Progenitor cell of endocrine pancreas (in vitro differentiated cells): ENCODE measurements around the gene LBR. TPM values are rescaled to one million over a fixed set of nuclear protein-coding genes. Genes with fewer than 3 reads are reported as not detected.

Source experiments
- DNase-seq: peaks from one replicate; pipeline ENCODE4 v3.0.0; 2021; ENCODE audit warnings: low spot score; ENCODE audit not compliant: unreplicated experiment
- H3K27ac Mint-ChIP-seq: 2 replicates; pipeline ENCODE4 v1.8.0; 2021; ENCODE audit warnings: mild to moderate bottlenecking, moderate library complexity, mixed read lengths
- H3K27me3 Mint-ChIP-seq: 2 replicates; pipeline ENCODE4 v1.8.0; 2021; ENCODE audit warnings: mixed read lengths
- H3K36me3 Mint-ChIP-seq: 2 replicates; pipeline ENCODE4 v1.8.0; 2022; ENCODE audit warnings: mixed read lengths; ENCODE audit not compliant: insufficient read depth
- H3K4me1 Mint-ChIP-seq: 2 replicates; pipeline ENCODE4 v1.8.0; 2021; ENCODE audit warnings: low read depth, mixed read lengths
- H3K4me3 Mint-ChIP-seq: 2 replicates; pipeline ENCODE4 v1.8.0; 2021; ENCODE audit warnings: low read depth, mild to moderate bottlenecking, moderate library complexity, mixed read lengths
- H3K9me3 Mint-ChIP-seq: 2 replicates; pipeline ENCODE4 v1.8.0; 2021; ENCODE audit warnings: low read depth, mixed read lengths
- CTCF ChIP-seq: fragments of 200-600 bp; sonication (generic); IDR thresholded peaks from one replicate; pipeline ENCODE4 v1.5.0; 2021; ENCODE audit warnings: antibody characterized with exemption, mild to moderate bottlenecking; ENCODE audit not compliant: unreplicated experiment
- total RNA-seq: library from RNA; stranded (reverse); gene quantifications from 2 replicates; pipeline ENCODE4 v1.2.1, GENCODE V29; 2021

LBR gene
- total RNA-seq, 1 donor from 2014 or later, result 116 TPM

GRCh38 chr1:225470211-225471108 is 42.6 kb upstream of the LBR start:
- Mint-ChIP-seq H3K9me3 (no peaks in the 10 kb centered on the region), H3K36me3 (no peaks in the 10 kb centered on the region), H3K4me1 (peaks cover 2% of the 10 kb centered on the region), H3K4me3 (no peak overlapping the region), H3K27ac (no peak overlapping the region), H3K27me3 (peaks cover 6% of the 10 kb centered on the region)
- no peak for TF ChIP-seq CTCF
- no peak for DNase-seq

GRCh38 chr1:225469051-225469450 is 41.2 kb upstream of the LBR start:
- no peak overlapping the region for H3K27ac Mint-ChIP-seq

GRCh38 chr1:225468270-225469020 is 40.6 kb upstream of the LBR start:
- H3K4me1 Mint-ChIP-seq, result peaks cover 3% of the 10 kb centered on the region
- H3K36me3 Mint-ChIP-seq, result no peaks in the 10 kb centered on the region
- peaks cover 3% of the 10 kb centered on the region for H3K27me3 Mint-ChIP-seq
- no peak for DNase-seq
- H3K4me3 Mint-ChIP-seq, result no peak overlapping the region
- no peak for TF ChIP-seq CTCF
- H3K9me3 Mint-ChIP-seq, result no peaks in the 10 kb centered on the region
- no peak overlapping the region for H3K27ac Mint-ChIP-seq

More at GRCh38 chr1:225469051-225469450, 41.2 kb upstream of the LBR start:
- DNase-seq, result no peak
- no peak for TF ChIP-seq CTCF
- peaks cover 3% of the 10 kb centered on the region for H3K27me3 Mint-ChIP-seq
- H3K9me3 Mint-ChIP-seq, result no peaks in the 10 kb centered on the region
- no peak overlapping the region for H3K4me3 Mint-ChIP-seq
- H3K4me1 Mint-ChIP-seq, result peaks cover 2% of the 10 kb centered on the region
- H3K36me3 Mint-ChIP-seq, result no peaks in the 10 kb centered on the region

GRCh38 chr1:225467193-225468020 is 39.6 kb upstream of the LBR start:
- no peak for TF ChIP-seq CTCF
- H3K4me3 Mint-ChIP-seq, result no peak overlapping the region
- H3K27ac Mint-ChIP-seq, result no peak overlapping the region
- peaks cover 5% of the 10 kb centered on the region for H3K4me1 Mint-ChIP-seq
- no peak for DNase-seq
- no peaks in the 10 kb centered on the region for H3K36me3 Mint-ChIP-seq
- H3K27me3 Mint-ChIP-seq, result peaks cover 9% of the 10 kb centered on the region
- H3K9me3 Mint-ChIP-seq, result no peaks in the 10 kb centered on the region

GRCh38 chr1:225466848-225467192 is 39.0 kb upstream of the LBR start:
- no peaks in the 10 kb centered on the region for H3K9me3 Mint-ChIP-seq
- no peaks in the 10 kb centered on the region for H3K36me3 Mint-ChIP-seq
- peaks cover 5% of the 10 kb centered on the region for H3K4me1 Mint-ChIP-seq
- peaks cover 12% of the 10 kb centered on the region for H3K27me3 Mint-ChIP-seq
- no peak for DNase-seq
- H3K27ac Mint-ChIP-seq, result no peak overlapping the region
- no peak overlapping the region for H3K4me3 Mint-ChIP-seq
- TF ChIP-seq CTCF, result no peak
